Gastroesophageal sphincter (tissue), 4 donors: ENCODE data around the gene VPS33B. TPM values are rescaled to one million over a fixed set of nuclear protein-coding genes. Genes with fewer than 3 reads are reported as not detected.

ENCODE experiments used
- ATAC-seq: fragments of 150-250 bp; one replicate; pipeline ENCODE4 v1.9.1; 2016; ENCODE audit warnings: mild to moderate bottlenecking, moderate library complexity
- H3K27ac ChIP-seq, 4 donors: fragments of 200-600 bp; sonication (generic) in 3 of 4; 1 replicate in 3 of 4; 2 replicates in 1 of 4; pipeline ENCODE4 v1.5.1; 2016 to 2019
- H3K27me3 ChIP-seq: fragments of 200-600 bp; sonication (generic); one replicate; pipeline ENCODE4 v1.5.1; 2019
- H3K36me3 ChIP-seq, 2 donors: fragments of 200-600 bp; sonication (generic); one replicate each; pipeline ENCODE4 v1.5.1; 2019; ENCODE audit warnings: control low read depth in 1 of 2
- H3K4me1 ChIP-seq, 3 donors: fragments of 200-600 bp; sonication (generic); 1 replicate in 2 of 3; 2 replicates in 1 of 3; pipeline ENCODE4 v1.5.1; 2016 to 2019; ENCODE audit warnings: control low read depth in 2 of 3
- H3K4me3 ChIP-seq, 2 donors: fragments of 200-600 bp; sonication (generic); one replicate each; pipeline ENCODE4 v1.5.1; 2019; ENCODE audit warnings: mild to moderate bottlenecking in 1 of 2, moderate library complexity in 1 of 2
- H3K9me3 ChIP-seq, 3 donors: fragments of 200-600 bp; sonication (generic); one replicate each; pipeline ENCODE4 v1.5.1; 2017 to 2019; ENCODE audit warnings: control low read depth in 2 of 3
- CTCF ChIP-seq, 4 experiments: fragments of 200-600 bp in 2 of 4; fragments of 450-650 bp in 2 of 4; sonication (generic) in 1 of 4; IDR thresholded peaks; one replicate each; pipeline ENCODE4 v1.5.1; 2017 to 2019; ENCODE audit warnings: antibody characterized with exemption in 4 of 4, mild to moderate bottlenecking in 2 of 4, moderate library complexity in 2 of 4
- EP300 ChIP-seq: sonication (generic); formaldehyde crosslinking; IDR thresholded peaks from one replicate; pipeline ENCODE4 v1.6.1; 2017; ENCODE audit warnings: antibody characterized with exemption, mild to moderate bottlenecking
- POLR2A ChIP-seq, 2 donors: fragments of 450-650 bp; IDR thresholded peaks; one replicate each; pipeline ENCODE4 v1.6.1; 2017; ENCODE audit warnings: antibody characterized with exemption in 2 of 2, mild to moderate bottlenecking in 2 of 2, moderate library complexity in 1 of 2
- POLR2AphosphoS5 ChIP-seq: sonication (generic); formaldehyde crosslinking; IDR thresholded peaks from one replicate; pipeline ENCODE4 v1.6.1; 2017; ENCODE audit warnings: antibody characterized with exemption
- WGBS, 2 donors: methylation state at CpG; one replicate each; pipeline ENCODE4 v1.1.5; 2018; ENCODE audit warnings: low coverage in 1 of 2; 5-methylcytosine and 5-hydroxymethylcytosine counted together
- total RNA-seq, 4 donors: library from RNA; depleted of rRNA; stranded (reverse); fragments of >200 nt; gene quantifications; one replicate each; pipeline ENCODE4 v1.1.0, GENCODE V29; 2016

VPS33B gene
- total RNA-seq, result 10 to 100 TPM in 2 of 4 donors, 1 to 10 TPM in 2; 7.8 to 12.8 (median 10.1) TPM

- H3K4me3 ChIP-seq, result peak within 1 kb of the TSS; percentile 88
- ATAC-seq, result peak; percentile 89
- H3K9me3 ChIP-seq, result no peaks in the 10 kb centered on the region
- H3K4me1 ChIP-seq, result peaks cover 0 to 35% (median 11%) of the 10 kb centered on the region in 3 donors
- no peak for TF ChIP-seq POLR2A (IDR thresholded peaks at IDR 0.05)
- TF ChIP-seq POLR2AphosphoS5, result peak; percentile 92
- TF ChIP-seq CTCF (IDR thresholded peaks at IDR 0.05), result no peak
- no peak for TF ChIP-seq EP300
- 0% methylated on average over 6 to 10 of the region's 48 CpGs for WGBS, 2 donors
- H3K27ac ChIP-seq, result peak within 1 kb of the TSS; percentile 5 to 83 (median 80)
- H3K36me3 ChIP-seq, result peaks cover 0 to 7% of the 10 kb centered on the region in 2 donors
- H3K27me3 ChIP-seq, result no peaks in the 10 kb centered on the region
Measured at GRCh38 chr15:91022075-91022831, at the start of gene VPS33B. TSS of gene VPS33B (minus strand) at chr15:91022594. CDS start at chr15:91022249, 345 bp downstream.

GRCh38 chr15:91072161-91072560 is 49.8 kb upstream of the VPS33B start:
- Histone ChIP-seq H3K27ac (no peak overlapping the region), H3K4me3 (no peak overlapping the region), H3K36me3 (no peaks in the 10 kb centered on the region), H3K4me1 (no peaks in the 10 kb centered on the region), H3K27me3 (peaks cover 16% of the 10 kb centered on the region), H3K9me3 (no peaks in the 10 kb centered on the region)
- WGBS, 2 donors, result 84 to 93% methylated on average over 4 of the region's 4 CpGs
- no peak for ATAC-seq
- no peak for TF ChIP-seq POLR2A (IDR thresholded peaks at IDR 0.05)
- no peak for TF ChIP-seq POLR2AphosphoS5
- no peak for TF ChIP-seq CTCF (IDR thresholded peaks at IDR 0.05)
- no peak for TF ChIP-seq EP300

GRCh38 chr15:91070872-91071271 is 48.5 kb upstream of the VPS33B start:
- Histone ChIP-seq H3K4me1 (no peaks in the 10 kb centered on the region), H3K27me3 (peaks cover 16% of the 10 kb centered on the region), H3K36me3 (no peaks in the 10 kb centered on the region), H3K9me3 (no peaks in the 10 kb centered on the region), H3K4me3 (no peak overlapping the region), H3K27ac (no peak overlapping the region)
- ATAC-seq, result no peak
- TF ChIP-seq EP300 (no peak), CTCF (IDR thresholded peaks at IDR 0.05) (no peak), POLR2A (IDR thresholded peaks at IDR 0.05) (no peak), POLR2AphosphoS5 (no peak)
- 63 to 73% methylated on average over 6 to 8 of the region's 8 CpGs for WGBS, 2 donors

GRCh38 chr15:91068966-91069365 is 46.6 kb upstream of the VPS33B start:
- no peaks in the 10 kb centered on the region for H3K36me3 ChIP-seq
- H3K4me3 ChIP-seq, result no peak overlapping the region
- H3K4me1 ChIP-seq, result no peaks in the 10 kb centered on the region
- H3K27me3 ChIP-seq, result peaks cover 16% of the 10 kb centered on the region
- no peaks in the 10 kb centered on the region for H3K9me3 ChIP-seq
- no peak for ATAC-seq
- no peak overlapping the region for H3K27ac ChIP-seq
- TF ChIP-seq POLR2A (IDR thresholded peaks at IDR 0.05), result no peak
- TF ChIP-seq CTCF (IDR thresholded peaks at IDR 0.05), result no peak
- no peak for TF ChIP-seq POLR2AphosphoS5
- TF ChIP-seq EP300, result no peak
- 62 to 73% methylated on average over 3 of the region's 3 CpGs for WGBS, 2 donors

- Histone ChIP-seq H3K36me3 (no peaks in the 10 kb centered on the region), H3K4me1 (no peaks in the 10 kb centered on the region), H3K27me3 (peaks cover 16% of the 10 kb centered on the region), H3K27ac (no peak overlapping the region), H3K9me3 (no peaks in the 10 kb centered on the region), H3K4me3 (no peak overlapping the region)
- 87 to 97% methylated on average over 2 of the region's 2 CpGs for WGBS, 2 donors
- no peak for TF ChIP-seq CTCF (IDR thresholded peaks at IDR 0.05)
- TF ChIP-seq POLR2AphosphoS5, result no peak
- TF ChIP-seq EP300, result no peak
- TF ChIP-seq POLR2A (IDR thresholded peaks at IDR 0.05), result no peak
- no peak for ATAC-seq
Measured at GRCh38 chr15:91068436-91068835, 46.0 kb upstream of the VPS33B start.
